HG02870 (cell line): ENCODE measurements around the gene NPHP4.
A peak's percentile ranks its signal among the peaks of the same experiment; 100 is the strongest.

Experiments used
- ATAC-seq: cut with Tn5 transposase; IDR thresholded peaks from one replicate; pipeline ENCODE4 v1.9.1; 2021; ENCODE audit warnings: mild to moderate bottlenecking, moderate library complexity; ENCODE audit not compliant: unreplicated experiment

NPHP4 gene

DNA sequence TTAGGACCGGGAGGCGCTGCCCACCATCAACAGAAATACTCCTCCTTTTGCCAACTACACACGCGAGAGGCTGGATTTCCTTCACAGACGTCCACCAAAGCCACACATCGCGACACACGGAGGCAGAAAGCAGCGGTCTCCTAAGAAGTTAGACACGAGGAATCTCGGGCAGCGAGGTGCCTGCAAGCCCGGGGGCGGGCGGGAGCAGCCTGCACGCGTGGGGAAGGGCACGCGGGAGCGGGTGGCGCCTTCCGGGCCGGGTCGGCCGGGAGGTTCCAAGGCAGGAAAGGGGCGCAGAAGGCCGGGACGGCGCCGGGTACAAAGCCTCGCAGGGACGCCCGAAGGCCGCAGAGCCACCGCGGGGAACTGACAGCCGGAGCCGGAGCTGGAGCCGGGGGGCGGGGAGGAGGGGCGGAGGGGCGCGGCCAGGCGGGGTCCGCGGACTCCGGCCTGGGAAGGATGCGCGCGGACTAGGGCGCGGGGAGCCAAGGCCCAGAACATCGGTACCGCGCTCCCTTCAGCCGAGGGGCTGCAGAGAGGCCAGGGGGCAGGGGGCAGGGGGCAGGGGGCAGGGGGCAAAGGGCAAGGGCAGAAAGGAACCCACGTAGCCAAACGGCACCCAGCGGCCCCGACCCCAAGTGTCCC is 722 bp downstream of the NPHP4 start:
- ATAC-seq, result peak; percentile 16

DNA sequence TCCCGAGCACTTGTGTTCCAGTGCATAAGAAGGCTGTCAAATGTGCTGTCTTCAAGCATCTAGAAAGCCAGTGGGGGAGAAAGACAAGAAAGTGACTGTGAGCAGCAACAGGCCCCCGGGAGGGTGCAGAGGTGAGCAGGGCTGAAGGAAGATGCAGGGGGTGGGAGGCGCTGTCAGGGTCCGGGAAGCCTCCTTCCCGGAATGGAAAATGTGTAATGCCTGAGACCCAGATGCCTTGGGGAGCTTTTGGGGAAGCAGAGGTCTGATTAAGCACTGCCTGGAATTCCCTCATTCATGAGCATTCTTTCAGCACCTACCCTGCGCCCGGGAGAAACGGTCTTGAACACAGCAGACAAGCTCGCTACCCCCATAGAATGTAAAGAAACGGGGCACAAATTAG is 1.3 kb downstream of the NPHP4 start:
- ATAC-seq, result no peak

DNA sequence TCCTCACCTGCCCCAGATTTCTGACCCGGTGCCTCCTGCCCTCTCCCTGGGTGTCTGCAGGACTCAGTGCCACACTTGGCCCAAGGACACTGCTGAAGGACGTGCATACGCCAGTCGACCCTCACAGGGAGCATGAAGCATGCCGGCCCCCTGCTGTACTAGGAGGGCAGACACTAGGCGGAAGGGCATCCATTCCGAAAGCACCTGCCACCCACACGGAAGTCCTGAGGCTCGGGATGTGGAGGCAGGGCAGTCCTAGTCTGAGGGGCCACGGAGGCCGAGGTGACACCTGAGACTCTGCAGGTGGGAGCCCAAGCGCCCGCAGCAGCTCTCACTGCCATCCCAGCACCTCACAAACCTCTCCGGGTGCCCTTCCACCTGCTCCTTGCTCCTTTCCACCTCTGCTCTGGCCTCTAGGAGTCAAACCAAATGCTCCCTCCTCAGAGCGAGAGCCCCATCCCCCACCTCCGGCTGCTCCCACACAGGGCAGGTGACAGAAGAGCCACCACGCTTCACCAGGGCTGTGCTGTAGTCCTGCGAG is 2.4 kb downstream of the NPHP4 start:
- ATAC-seq, result no peak

DNA sequence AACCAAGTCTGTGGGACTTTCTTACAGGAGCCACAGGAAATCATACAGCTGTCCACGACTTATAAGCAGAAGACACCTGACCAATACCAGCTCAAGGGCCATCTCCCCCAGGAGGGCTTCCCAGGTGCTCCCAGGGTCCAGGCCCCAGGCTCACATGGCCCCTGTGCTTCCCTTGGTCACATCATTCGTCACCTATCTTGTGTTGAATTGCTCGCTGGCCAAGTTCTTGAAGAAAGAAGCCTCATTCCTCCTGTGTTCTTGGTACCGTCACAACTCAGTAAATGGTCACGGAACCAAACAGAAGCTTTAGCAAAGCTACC is 3.0 kb downstream of the NPHP4 start:
- ATAC-seq, result no peak

DNA sequence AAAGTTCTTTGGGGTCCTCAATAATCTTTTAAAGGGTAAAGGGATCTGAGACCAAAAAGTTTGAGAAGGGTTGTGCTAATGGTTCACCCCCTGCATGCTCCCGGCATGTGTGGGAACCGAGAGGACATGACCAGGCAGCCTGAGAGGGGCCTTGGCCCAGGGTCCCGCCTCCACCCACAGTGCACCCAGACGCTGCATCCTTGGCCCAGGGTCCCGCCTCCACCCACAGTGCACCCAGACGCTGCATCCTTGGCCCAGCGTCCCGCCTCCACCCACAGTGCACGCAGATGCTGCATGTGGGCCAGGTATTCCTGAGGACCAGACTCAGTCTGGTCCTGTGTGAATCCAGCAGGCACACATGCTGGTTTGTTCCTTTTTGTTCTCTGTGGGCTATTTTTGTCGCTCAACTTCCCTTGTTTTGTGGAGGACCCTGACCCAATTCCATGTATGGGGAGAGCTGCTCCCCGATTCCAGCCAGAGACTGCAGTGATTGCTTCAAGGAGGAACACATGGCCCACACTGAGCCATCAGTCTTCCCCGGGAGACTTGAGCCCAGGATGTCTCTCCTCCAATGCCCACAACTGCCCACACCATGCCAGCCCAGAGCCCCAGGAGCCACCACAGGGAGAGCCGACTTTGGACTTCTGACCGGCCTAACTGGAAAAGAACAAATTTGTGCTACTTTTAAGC is 3.5 kb downstream of the NPHP4 start:
- no peak for ATAC-seq

DNA sequence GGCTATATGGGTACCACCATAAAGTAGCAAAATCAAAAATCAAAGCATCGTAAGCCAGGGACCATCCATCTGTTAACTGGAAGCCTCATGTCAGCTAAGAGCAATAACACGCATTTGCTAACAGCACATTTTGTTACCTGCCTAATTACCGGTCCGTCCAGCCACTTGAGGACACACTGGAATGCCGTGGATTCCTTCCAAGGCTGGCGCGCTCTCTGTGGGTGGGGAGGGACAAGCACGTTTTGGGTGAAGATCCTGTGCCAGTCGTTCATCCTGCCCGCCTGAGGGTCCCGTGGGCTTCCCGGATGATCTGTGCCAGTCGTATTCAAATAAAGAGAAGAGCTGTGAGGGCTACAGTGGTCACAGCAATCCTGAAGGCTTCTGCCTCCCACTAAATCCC is 6.2 kb downstream of the NPHP4 start:
- ATAC-seq, result no peak

DNA sequence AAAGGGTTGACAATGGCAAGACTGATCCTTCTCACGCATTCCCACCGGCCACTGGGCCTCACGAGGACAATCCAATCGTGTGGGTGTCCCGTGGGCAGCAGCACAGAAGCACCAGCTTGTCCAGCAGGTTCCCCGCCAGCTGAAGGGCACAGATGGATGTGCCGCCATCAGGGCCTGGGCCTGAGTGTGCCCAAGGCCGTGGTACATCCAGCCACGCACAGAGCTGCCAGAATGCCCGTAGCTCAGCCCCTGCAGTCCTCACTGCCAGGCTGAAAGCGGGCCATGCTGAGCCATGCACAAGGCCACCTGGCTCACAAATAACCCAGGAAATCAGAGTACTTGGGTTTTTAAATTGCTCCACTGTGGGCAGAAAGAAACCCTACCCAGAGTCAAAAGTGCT is 7.0 kb downstream of the NPHP4 start:
- ATAC-seq, result no peak

DNA sequence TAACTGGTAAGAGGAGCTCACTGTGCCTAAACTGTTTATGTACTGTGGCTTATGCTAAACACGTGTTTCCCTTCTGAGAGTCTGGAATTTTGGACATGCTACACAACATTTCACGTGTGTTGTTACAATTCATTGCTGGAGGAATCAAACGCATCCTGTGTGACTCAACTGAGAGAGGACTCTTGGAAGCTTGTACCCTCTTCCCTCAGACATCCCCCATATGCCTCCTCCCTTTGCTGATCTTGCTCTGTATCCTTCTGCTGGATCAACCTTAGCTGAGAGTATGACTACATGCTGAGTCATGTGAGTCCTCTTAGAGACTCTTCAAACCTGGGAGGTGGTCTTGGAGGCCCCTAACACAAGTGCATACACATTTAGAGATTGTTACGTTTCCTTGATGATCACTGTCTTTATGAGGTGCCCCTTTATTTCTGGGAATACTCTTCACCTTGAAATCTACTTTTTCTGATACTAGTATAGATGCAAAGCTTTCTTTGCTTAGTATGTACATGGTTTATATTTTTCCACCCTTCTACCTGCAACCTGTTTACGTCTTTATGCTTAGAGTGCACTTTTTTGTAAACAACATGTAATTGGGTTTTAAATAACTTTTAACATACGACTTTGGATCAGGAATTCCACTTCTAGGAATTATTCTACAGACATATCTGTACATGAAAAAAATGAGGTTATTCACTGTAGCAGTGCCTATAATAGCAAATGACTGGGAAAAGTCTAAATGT is 8.7 kb downstream of the NPHP4 start:
- ATAC-seq, result no peak

DNA sequence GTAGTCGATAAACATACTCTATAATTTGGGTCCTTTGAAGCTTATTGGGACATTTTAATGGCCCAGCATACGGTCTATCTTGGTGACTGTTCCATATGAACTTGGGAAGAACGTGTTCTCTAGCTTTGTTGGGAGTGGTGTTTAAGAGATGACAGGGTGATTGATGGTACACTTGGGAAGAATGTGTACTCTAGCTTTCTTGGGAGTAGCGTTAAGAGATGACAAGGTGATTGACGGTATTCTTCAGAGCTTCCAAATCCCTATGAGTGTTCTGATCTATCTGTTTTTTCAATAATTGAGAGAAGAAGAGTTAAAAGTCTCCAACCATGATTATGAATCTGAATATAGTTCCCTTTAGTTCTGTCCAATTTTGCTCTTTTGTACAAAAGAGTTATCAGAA is 9.4 kb downstream of the NPHP4 start:
- ATAC-seq, result no peak

DNA sequence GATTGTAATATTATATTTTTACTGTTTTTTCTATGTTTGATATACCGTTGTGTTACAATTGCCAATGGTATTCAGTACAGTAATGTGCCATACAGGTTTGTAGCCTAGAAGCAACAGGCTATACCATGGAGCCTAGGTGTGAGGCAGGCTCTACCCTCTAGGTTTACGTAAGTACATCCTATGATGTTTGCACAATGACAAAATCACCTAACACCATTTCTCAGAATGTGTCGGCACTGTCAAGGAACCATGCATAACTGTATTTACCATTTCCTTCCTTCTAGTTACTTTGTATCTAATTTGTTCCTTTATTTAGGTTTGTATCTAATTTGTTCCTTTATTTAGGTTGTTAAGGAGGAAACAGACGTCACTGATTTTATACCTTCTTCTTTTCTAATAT is 9.9 kb downstream of the NPHP4 start:
- no peak for ATAC-seq

DNA sequence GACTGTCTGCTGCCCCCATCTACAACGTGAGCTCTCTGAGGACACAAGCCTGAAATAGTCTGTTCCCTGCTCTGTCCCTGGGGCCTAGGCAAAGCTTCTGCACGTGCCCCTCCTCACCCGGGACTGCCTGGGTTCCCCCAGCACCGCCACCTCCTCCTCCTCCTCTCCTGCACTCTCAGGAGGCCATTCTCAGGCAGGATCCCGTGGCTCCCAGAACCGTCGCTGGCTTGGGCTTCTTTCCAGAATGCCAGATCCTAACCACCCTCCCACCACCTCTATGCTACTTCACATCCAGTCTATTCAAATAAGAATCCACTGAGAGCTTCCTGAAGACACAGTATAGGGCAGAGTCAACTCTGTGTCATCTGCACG is 11.2 kb downstream of the NPHP4 start:
- ATAC-seq, result no peak

DNA sequence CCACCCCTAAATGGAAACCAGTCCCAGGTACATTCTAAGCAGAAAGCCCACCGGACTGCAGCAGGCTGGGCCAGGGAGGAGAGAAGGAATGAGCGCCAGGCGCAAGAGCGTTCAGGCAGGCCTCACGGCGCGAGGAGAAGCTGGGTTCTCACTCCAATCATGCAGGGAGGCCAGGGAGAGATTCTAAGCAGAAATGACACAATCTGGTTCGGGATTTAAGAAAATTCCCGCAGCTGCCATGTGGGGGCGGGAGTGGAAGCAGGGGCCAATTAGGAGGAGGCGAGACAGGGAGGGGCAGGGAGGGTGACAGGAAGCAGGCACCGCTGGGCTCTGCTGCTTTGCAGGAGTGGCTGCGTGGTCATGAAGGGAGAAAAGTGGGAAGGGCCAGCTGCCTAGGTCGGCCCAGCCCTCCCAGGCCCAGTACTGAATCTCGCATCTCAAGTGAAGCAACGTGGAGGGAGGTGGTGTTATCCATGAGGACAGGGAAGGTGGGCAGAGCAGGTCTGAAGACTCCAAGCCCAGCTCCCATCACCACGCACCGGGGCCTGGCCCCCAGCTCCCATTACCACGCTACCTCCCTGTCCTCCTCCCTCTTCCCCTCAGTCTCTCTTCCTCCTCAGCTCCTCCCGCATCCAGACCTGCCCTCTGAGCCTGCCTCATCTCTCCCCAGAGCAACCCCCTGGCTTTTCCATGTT is 11.8 kb downstream of the NPHP4 start:
- ATAC-seq, result no peak

DNA sequence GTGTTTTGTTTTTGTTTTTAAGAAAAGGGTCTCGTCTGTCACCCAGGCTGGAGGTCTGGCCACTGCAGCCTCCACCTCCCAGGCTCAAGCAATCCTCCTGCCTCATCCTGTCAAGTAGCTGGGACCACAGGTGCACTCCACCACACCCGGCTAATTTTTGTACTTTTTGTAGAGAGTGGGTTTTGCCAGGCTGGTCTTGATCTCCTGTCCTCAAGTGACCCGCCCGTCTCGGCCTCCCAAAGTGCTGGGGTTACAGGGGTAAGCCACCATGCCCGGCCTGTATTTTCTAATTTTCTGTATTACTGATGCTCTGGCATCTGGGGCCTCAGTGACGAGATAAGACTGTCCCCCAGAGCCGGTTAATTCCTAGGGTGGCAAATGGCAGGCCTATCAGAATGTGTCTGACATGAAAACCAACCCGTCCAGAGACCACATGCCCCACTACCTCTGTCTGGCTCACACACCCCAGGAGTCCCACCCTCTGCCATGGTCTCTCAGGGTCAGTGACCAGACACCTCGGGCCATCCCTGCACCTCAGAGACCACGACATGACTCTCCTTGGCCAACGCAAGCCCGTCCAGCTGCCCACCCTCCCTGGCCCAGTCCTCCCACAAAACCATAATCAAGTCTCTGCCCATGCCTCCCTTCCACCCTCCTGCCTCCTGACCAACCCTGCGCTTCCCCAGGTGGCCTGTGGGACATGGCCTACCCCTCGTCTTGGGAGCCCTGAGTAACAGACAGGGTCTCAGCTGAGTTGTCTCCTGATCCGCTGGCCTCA is 12.5 kb downstream of the NPHP4 start:
- no peak for ATAC-seq

DNA sequence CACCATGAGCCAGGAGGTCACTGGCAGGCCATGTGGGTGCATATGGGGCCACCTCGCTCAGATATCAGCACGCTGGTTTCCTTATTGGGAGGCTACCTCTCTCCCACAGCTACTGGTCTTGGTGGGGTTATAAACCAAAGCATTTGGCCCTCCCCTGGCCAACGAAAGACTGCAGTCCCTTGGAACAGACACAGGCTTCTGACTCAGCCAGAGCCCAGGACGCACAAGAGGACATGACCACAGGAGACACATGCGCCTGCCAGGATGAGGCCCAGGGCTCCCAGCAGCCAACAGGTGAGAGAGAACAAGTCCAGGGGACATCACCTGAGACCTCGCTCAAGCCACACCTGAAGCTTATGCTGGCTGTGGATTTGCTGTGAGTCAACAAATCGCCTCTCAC is 13.8 kb downstream of the NPHP4 start:
- ATAC-seq, result no peak

DNA sequence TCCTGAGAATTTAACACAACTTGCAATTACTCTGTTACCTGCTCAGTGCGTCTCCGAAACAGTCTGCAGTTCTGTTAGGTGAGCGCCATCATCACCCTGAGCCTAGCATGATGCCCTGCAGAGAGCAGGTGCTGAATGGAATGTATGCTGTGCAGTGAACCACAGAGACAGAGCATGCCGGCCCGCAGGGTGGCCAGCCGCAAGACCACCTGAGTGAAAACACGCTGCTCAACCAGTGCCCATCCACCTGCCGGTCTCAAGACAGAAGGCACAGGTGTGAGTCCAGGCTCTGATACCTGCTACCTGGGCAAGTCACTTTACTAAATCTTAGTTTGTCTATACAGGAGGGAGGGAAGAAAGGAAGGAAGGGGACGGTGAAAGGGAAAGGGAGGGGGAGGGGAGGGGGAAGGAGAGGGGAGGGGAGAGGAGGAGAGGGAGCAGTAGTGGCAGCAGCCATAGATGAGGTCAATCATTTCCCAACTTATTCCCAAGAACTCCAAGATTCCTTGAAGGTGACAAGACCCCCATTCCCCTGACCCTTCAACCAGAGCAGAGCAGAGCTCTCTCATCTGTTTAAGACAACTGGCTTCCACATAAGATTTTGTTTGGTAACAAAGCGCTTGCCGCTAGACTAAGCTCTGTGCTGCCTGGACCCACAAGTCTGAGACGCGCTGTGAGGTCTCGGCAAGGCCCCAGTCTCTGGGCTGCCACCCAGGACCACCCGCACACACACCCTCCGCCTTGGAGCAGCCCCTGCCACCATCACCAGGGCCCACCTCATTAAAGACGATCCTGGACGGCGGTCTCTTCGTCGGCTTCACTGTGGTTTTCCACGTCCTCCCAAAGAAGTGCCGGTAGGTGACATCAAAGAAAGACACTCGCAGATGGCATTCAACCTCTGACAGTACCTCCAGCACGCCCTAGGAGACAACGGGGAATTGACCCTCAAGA is 14.5 kb downstream of the NPHP4 start:
- ATAC-seq, result no peak

DNA sequence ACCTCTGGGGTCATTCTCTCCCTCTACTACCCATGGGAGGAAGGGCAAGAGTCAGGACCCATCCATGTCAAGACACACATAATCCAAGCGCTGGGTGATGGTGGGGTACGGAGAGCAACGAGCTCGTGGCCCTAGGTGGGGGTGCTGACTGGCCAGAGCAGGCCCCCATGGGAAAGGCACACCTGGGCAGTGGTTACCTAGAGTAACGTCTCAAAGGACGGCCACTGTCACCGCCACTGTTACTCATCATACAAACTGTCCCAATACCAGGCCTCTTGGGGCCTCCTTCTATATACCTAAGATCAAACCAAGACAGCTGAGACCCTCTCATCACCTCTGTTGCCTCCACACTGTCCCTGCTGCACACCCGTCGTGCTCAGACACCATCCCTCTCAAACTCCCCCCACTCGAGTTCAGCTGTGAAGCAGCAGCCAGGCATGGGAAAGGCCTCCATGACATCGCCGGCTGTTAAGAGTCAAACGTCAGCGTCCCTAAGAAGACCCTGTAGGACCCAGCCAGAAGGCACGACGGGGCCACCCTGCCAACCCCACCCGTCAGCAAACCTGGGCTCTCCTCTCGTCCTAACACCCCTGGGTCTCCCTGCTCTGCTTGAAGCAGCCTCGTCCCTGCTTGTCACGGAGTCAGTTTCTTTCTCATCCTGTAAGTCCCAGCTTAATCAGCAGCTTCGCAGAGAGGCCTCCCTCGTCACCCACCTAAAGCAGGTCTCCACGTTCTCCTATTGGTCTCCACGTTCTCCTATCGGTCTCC is 15.3 kb downstream of the NPHP4 start:
- ATAC-seq, result no peak

DNA sequence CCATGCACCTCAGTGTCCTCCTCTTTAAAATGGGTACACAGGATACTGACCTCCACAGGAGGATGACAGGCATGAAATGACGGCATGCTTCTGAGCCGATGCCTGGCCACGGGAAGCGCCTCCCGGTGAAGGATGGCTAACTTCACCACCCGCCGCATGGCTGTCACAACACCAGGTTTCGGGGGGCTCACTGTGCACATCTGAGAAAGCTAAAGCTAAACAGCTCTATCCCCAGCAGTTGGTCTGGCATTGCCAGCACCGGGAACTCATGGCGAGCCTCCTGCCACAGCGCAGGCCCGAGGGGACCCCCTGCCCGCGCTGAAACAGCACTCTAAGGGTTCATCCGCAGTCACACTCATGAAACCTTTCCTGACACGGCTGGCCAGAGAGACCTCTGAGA is 16.0 kb downstream of the NPHP4 start:
- no peak for ATAC-seq

DNA sequence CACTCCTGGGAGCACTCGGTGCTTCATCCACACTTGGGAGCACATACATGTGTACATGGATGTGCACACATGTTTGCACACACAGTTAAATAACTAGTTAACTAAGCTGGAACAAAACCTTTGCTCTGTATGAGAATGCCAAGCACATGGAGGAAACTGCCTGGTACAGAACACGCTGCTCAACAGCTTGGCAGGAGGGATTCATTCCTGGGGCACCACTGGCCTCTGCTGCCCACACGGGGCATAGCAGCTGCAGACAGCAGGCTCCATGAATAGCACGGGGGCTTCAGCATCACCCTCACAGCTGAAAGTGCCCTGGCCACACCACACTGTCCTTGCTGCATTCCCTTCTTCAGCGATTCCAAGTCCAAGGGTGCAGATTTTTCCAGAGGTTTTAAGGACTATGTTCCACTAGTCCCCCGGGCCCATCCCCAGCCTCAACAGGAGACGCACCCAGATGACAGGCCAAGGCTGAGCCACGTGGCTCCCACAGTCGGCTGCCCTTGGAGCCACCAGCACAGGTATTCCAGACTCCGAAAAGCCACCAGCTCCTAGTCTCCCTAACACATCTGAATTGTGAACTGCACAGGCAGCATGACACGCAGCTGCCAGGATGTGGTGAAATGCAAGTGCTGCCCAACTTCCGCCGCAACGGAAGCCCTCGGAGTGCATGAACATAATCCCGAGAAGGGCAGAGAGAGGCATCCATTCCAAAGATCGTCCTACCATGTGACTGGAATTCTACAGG is 16.9 kb downstream of the NPHP4 start:
- ATAC-seq, result no peak
